HG02885 (cell line): ENCODE measurements around the gene SCNN1G.

ENCODE experiments used
- ATAC-seq: cut with Tn5 transposase; IDR thresholded peaks from one replicate; pipeline ENCODE4 v1.9.1; 2021; ENCODE audit warnings: mild to moderate bottlenecking; ENCODE audit not compliant: unreplicated experiment, poor library complexity

SCNN1G gene

GRCh38 chr16:23195366-23195978, 12.9 kb downstream of the SCNN1G start:
- ATAC-seq, result no peak

- ATAC-seq, result no peak
Observed at GRCh38 chr16:23196539-23196938, 14.0 kb downstream of the SCNN1G start.

DNA sequence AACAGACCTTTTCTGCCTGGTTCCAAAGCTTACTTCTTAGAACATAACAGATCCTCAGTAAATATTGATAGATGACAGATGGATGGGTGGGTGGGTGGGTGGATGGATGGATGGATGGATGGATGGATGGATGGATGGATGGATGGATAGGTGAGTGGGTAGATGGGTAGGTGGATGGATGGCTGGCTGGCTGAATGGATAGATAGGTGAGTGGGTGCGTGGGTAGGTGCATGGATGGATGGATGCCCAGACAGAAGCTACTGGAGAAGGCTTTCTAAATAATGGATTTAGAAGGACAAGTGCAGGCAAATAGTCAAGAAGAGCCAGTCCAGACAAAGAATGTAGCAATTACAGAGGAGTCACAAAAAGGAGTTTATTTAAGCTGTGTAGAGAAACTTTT, 19.6 kb downstream of the SCNN1G start:
- ATAC-seq, result no peak

GRCh38 chr16:23206986-23207385, 24.4 kb downstream of the SCNN1G start:
- ATAC-seq, result no peak

DNA sequence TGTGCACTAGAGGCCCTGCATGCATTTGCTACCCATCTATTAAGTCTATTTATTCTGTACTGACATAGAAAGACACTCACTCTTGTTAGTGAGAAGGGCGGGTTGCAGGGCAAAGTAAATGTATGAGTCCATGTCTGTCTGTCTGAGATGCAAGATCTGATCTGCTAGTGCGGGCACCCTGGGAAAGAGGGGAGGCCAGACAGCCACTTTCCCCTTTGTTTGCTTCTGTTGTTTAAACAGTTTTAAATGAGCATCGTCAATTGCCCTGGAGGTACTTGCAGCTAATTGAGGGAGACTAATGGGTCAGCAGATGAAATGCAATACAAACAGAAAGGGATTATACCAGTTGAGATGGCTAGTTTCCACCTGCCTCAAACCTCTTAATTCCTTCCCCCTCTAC, 24.9 kb downstream of the SCNN1G start:
- ATAC-seq, result no peak

GRCh38 chr16:23209606-23210005, 27.1 kb downstream of the SCNN1G start:
- no peak for ATAC-seq

DNA sequence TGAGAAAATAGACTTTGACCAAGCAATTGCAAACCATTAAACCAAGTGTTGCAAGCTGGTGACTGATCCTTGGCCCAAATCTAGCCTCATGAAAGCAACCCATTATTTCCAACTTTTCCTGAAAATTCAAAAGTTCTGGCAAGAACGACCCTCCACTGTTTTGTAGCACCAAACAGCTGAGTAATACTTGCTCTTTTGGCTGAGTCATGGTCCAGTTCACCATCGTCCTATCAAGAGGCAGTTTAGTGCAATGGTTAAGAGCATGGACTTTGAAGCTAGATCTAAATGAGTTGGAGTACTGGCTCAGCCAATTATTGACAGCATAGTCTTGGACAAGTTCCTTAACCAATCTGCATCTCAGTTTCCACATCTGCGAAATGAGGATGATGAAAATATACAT, 31.3 kb downstream of the SCNN1G start:
- ATAC-seq, result no peak

DNA sequence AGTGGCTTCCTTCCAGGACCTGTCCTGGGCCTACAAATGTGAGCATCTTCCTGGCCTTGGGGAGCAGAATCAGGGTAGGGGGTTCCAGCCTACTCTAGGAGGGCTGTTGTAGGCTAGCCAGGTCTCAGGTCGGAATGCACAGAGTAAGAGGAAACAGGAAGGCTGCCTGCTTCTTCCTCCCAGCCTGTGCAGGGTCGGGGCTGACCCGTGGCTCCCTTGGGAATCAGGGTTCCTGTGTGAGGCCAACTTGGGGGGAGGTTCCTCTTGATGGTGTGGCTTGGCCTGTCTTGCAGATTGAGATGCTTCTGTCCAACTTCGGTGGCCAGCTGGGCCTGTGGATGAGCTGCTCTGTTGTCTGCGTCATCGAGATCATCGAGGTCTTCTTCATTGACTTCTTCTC, 32.3 kb downstream of the SCNN1G start:
- no peak for ATAC-seq

- ATAC-seq, result no peak
Observed at GRCh38 chr16:23215435-23215834, 32.9 kb downstream of the SCNN1G start.

GRCh38 chr16:23216658-23217246, 34.2 kb downstream of the SCNN1G start:
- no peak for ATAC-seq

- ATAC-seq, result no peak
Observed at GRCh38 chr16:23217646-23218045, 35.1 kb downstream of the SCNN1G start.

DNA sequence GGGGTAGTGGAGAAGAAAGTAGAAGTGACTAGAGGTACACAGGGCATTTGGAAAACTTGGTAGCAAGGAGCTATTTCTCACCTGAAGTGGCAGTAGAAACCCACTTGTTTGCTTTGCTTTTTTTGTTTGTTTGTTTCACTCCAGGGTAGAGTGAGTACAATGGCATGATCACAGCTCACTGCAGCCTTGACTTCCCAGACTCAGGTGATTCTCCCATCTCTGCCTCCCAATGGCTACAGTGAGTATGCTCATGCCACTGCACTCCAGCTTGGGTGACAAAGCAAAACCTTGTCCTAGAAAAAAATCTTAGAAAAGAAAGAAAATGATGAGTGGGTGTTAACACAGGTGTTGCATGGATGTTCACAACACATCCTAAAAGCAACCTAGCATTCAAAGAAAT, 40.4 kb downstream of the SCNN1G start:
- no peak for ATAC-seq

DNA sequence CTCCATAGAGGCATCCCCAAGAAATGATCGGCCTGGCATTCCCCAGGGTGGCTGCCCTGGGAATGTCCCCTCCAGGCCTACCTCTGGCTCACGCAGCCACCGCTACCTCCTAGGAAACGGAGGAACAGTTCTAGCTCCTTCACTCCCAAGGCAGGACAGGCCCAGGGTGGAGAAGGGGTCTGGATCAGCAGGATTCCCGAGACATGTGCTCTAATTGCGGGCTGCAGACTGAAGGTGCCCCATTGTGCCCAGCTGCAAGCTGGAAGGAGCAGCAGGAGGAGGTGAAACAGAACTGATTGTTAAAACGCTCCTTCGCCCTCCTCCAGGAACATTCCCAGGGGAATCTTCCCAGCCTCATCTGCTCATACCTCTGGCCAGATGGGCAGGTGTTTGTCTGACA, 40.8 kb downstream of the SCNN1G start:
- no peak for ATAC-seq

DNA sequence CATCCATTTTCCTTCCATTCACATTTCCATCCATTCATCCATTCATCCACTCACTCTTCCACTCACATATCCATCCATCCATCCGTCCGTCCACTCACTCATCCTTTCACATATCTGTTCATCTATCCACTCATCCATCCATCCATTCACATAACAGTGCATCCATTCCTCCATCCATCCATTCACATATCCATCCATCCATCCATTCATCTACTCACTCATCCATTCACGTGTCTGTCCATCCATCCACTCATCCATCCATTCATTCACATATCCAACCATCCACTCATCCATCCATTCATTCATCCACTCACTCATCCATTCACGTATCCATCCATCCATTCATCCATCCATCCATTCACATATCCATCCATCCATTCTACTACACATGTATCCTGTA, 42.6 kb downstream of the SCNN1G start:
- ATAC-seq, result no peak

DNA sequence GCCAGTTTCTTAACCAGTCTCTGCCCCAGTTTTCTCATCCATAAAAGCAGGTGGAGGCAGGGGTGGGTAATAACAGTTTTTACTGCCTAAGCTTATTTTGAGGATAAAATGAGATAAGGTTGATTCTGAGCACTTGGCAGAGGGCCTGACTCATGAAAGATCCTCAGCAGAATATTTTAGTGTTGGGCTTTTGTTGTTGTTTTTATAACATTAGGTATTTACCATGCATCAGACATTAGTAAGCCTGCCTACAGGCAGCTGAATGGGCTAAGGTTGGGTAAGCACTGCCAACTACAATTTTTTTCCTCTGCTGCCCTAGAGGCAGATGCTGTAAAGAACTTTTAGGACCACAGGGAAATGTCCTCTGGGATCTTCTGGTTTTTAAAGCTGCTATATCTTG, 43.1 kb downstream of the SCNN1G start:
- ATAC-seq, result no peak

DNA sequence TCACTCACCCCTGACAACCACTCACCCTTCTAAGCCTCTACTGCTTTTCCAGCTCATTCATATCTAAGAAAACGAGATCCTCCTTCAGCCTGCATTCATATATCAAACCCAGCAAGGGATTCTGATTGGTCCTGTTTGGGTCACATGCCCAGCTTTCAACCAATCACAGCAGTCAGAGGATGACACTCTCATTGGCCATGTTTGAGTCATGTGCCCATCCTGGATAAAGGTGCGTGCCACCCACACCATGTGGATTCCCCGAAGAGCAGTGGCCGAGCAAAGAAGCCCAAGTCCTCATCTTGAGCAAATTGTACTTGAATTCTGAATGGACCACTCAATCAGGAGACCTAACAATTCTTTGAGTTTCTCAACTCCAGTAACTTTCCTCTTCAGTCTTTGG, 45.0 kb downstream of the SCNN1G start:
- ATAC-seq, result no peak

- ATAC-seq, result no peak
Observed at GRCh38 chr16:23229714-23230113, 47.2 kb downstream of the SCNN1G start.

- ATAC-seq, result no peak
Observed at GRCh38 chr16:23232806-23233205, 50.3 kb downstream of the SCNN1G start.

DNA sequence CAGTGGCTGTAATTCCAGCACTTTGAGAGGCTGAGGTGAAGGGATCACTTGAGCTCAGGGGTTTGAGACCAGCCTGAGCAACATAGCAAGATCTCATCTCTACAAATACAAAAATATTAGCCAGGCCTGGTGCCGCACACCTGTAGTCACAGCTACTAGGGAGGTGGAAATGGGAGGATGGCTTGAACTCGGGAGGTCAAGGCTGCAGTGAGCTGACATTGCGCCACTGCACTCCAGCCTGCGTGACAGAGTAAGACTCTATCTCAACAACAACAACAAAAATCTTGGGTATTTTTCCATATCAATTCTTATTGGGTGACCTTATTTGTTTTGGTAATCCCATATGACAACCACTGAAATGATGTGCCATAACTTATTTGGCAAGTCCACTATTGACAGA, 52.6 kb downstream of the SCNN1G start:
- no peak for ATAC-seq

- no peak for ATAC-seq
Observed at GRCh38 chr16:23236983-23237382, 54.4 kb downstream of the SCNN1G start.

GRCh38 chr16:23240994-23241393, 58.4 kb downstream of the SCNN1G start:
- ATAC-seq, result no peak

DNA sequence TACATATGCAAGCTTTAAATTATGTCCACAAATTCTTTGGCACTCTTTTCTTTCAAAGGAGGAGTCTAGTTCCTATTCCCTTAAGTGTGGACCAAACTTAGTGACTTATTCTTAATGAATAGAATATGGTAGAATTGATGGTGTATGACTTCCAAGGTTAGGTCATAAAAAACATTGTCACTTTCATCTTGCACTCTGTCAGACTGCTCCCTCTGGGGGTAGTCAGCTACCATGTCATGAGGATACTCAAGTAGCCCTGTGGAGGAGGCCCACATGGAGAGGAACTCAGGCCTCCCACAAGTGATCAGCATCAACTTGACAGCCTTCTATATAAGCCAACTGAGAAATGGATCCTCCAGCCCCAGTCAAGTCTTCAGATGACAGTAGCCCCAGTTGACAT, 61.6 kb downstream of the SCNN1G start:
- ATAC-seq, result no peak

DNA sequence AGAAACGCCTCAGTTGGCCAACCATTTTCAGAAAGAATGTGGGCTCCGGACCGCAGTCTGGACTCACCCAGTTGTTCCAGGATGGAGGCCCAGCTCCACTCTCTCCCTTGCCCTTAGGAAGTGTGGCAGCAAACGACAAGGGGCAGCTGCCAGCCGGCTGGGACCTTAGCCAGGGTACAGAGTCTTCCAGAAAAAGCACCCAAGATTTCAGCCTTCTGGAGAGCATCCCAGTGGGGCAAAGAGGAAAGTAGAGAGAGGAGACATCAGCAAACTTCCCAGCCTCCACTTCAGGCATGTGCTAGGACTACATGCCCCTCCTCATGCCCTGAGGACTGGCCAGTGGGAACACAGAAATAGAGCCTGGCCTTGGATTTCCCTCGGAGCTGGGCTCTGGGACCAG, 62.7 kb downstream of the SCNN1G start:
- ATAC-seq, result no peak
